HT1080 (cell line): Measurements from ENCODE around the gene CFAP410. TPM values are rescaled to one million over a fixed set of nuclear protein-coding genes. Genes with fewer than 3 reads are reported as not detected.
"Not testable (repeated sequence)": the region's sequence is repeated elsewhere in the genome, so short reads cannot be mapped to it uniquely, and the experiment has no call there.

Experiments used
- DNase-seq: peaks from one replicate; pipeline ENCODE4 v3.0.0-alpha.2; 2015; ENCODE audit warnings: low read depth
- total RNA-seq: library from RNA; depleted of rRNA; stranded (reverse); fragments of >200 nt; shearing (Covaris generic); gene quantifications from 2 replicates; pipeline ENCODE4 v1.2.3, GENCODE V29; 2014

CFAP410 gene
- total RNA-seq, 1 experiment from 2014 or later, result 4.2 TPM

DNA sequence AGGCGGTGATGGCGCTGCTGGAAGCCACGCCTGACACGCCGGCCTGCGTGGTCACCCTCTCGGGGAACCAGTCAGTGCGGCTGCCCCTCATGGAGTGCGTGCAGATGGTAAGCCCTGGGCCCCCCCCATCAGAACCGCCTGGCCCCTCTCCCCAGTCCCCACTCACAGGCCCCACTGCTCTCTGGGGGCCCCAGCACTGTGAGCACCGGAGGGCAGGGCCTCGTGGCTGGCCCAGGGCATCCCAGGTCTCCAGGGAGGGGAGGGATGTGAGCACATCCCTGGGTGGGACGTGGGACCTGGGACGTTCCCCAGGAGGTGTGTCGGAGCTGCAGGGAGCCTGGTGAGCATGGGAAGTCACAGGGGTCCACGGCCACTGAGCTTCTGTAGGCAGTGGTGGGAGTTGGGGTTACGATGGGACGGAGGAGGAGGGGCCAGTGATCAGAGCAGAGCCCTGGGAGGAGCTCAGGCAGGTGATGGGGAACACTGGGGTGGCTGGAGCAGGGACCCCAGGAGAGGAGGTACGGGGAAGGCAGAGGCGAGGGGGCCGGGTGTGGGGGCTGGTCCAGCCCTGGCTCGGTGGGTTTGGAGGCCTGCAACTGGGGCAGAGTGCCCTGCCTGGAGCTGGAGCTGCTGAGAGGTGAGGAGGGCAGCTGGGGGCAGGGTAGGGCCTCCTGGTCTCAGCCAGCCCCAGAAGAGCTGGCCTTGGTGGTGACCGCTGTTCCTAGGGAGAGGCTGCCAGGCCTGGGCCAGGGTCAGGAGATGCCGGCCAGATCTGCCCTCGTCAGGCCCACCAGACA, 20.5 kb downstream of the CFAP410 start:
- no peak for DNase-seq

DNA sequence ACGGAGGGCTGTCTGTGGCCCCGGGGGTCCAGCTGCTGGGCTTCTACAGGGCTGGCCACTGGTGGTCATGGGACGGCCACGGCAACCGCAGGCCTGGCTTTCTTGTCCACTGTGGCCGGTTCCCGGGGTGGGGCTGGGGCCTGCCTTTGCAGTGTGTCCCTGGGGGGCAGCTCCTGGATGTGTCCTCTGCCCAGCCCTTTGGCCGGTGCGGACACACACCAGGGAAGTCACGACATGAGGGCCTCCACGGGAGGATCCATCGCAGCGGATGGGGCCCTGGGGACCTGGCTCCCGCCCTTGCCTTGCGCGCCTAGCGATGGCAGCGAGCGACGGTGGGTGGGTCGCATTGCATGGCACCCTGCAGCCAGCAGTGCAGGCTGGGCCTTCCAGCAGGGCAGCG, 21.3 kb downstream of the CFAP410 start:
- DNase-seq, result no peak

GRCh38 chr21:44317241-44317782, 21.9 kb downstream of the CFAP410 start:
- DNase-seq, result no peak

GRCh38 chr21:44316277-44316900, 22.8 kb downstream of the CFAP410 start:
- no peak for DNase-seq

- DNase-seq, result no peak
Measured at GRCh38 chr21:44315691-44316203, 23.4 kb downstream of the CFAP410 start.

- DNase-seq, result no peak
Measured at GRCh38 chr21:44314561-44314960, 24.6 kb downstream of the CFAP410 start.

- DNase-seq, result no peak
Measured at GRCh38 chr21:44314128-44314527, 25.1 kb downstream of the CFAP410 start.

- no peak for DNase-seq
Measured at GRCh38 chr21:44313451-44313850, 25.7 kb downstream of the CFAP410 start.

GRCh38 chr21:44312716-44313115, 26.5 kb downstream of the CFAP410 start:
- DNase-seq, result no peak

DNA sequence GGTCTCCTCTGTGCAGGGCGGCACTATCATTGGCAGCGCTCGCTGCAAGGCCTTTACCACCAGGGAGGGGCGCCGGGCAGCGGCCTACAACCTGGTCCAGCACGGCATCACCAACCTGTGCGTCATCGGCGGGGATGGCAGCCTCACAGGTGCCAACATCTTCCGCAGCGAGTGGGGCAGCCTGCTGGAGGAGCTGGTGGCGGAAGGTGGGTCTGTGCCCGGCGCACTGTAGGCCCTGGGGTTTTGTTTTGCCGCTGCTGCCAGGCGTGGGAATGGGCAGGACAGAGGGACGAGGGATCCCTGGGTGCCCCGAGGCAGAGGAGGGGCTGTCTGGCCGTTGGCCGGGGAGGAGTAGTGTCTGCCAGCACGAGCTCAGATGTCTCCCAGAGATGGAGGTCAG, 27.1 kb downstream of the CFAP410 start:
- no peak for DNase-seq

- DNase-seq, result no peak
Measured at GRCh38 chr21:44310628-44311507, 28.3 kb downstream of the CFAP410 start.

- no peak for DNase-seq
Measured at GRCh38 chr21:44306936-44307704, 32.1 kb downstream of the CFAP410 start.

- DNase-seq, result no peak
Measured at GRCh38 chr21:44305691-44306090, 33.5 kb downstream of the CFAP410 start.

DNA sequence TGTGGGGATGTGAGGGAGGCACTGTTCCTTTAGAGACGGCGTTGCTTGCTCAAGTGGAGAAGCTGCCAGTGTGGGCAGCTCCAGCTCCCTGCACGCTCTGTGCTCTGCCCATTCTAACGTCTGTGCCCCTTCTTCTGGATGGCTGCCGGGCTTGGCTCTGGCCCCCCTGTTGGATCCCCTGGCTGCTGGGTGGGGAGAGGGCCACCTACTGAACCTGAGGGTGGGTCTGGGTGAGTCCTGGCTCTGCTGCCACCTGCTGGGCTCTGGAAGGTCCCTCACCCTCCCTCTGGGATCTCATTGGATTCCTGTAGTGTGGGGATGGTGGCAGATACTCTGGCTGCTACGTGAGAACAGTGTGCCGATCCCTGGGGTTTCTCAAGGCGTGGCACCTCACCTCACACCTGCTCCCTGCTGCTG, 34.3 kb downstream of the CFAP410 start:
- DNase-seq, result peak; percentile 43

GRCh38 chr21:44304011-44304616, 35.1 kb downstream of the CFAP410 start:
- no peak for DNase-seq

GRCh38 chr21:44303490-44303981, 35.7 kb downstream of the CFAP410 start:
- DNase-seq, result no peak

- DNase-seq, result not testable (repeated sequence)
Measured at GRCh38 chr21:44302573-44303401, 36.4 kb downstream of the CFAP410 start.

- no peak for DNase-seq
Measured at GRCh38 chr21:44301961-44302406, 37.2 kb downstream of the CFAP410 start.

GRCh38 chr21:44301141-44301540, 38.0 kb downstream of the CFAP410 start:
- DNase-seq, result no peak
